ENCODE measurements around the gene NT5C2.
"Not testable (repeated sequence)": the region's sequence is repeated elsewhere in the genome, so short reads cannot be mapped to it uniquely, and the experiment has no call there.

NT5C2 gene

GRCh38 chr10:103155471-103156085 is 37.5 kb downstream of the NT5C2 start:
- peak; percentile 24 for DNase-seq

- DNase-seq, result peak; percentile 85
Observed at GRCh38 chr10:103154521-103155299, 38.4 kb downstream of the NT5C2 start.

- peak; percentile 14 for DNase-seq
Observed at GRCh38 chr10:103153302-103154197, 39.5 kb downstream of the NT5C2 start.

- no peak for DNase-seq
Observed at GRCh38 chr10:103149991-103150622, 43.0 kb downstream of the NT5C2 start.

GRCh38 chr10:103147645-103148044 is 45.4 kb downstream of the NT5C2 start:
- DNase-seq, result no peak

GRCh38 chr10:103145860-103146466 is 47.1 kb downstream of the NT5C2 start:
- DNase-seq, result peak; percentile 60

- no peak for DNase-seq
Observed at GRCh38 chr10:103145046-103145445, 48.0 kb downstream of the NT5C2 start.

GRCh38 chr10:103144041-103144440 is 49.0 kb downstream of the NT5C2 start:
- DNase-seq, result no peak

GRCh38 chr10:103143641-103144040 is 49.4 kb downstream of the NT5C2 start:
- not testable (repeated sequence) for DNase-seq

GRCh38 chr10:103141950-103142349 is 51.1 kb downstream of the NT5C2 start:
- DNase-seq, result no peak

GRCh38 chr10:103140469-103140868 is 52.6 kb downstream of the NT5C2 start:
- no peak for DNase-seq

GRCh38 chr10:103139803-103140202 is 53.3 kb downstream of the NT5C2 start:
- DNase-seq, result no peak

- not testable (repeated sequence) for DNase-seq
Observed at GRCh38 chr10:103135168-103135567, 57.9 kb downstream of the NT5C2 start.

GRCh38 chr10:103130910-103131309 is 62.2 kb downstream of the NT5C2 start:
- no peak for DNase-seq

GRCh38 chr10:103130180-103130579 is 62.9 kb downstream of the NT5C2 start:
- DNase-seq, result not testable (repeated sequence)

GRCh38 chr10:103127241-103127640 is 65.8 kb downstream of the NT5C2 start:
- peak; percentile 37 for DNase-seq

- peak; percentile 92 for DNase-seq
Observed at GRCh38 chr10:103125323-103126267, 67.5 kb downstream of the NT5C2 start.

- peak; percentile 51 for DNase-seq
Observed at GRCh38 chr10:103124420-103125096, 68.5 kb downstream of the NT5C2 start.

GRCh38 chr10:103123282-103124024 is 69.6 kb downstream of the NT5C2 start:
- DNase-seq, result peak; percentile 74
